Neural progenitor cell (in vitro differentiated cells): ENCODE data around the gene CYTH1. TPM values are rescaled to one million over a fixed set of nuclear protein-coding genes. Genes with fewer than 3 reads are reported as not detected.

Experiments used
- DNase-seq: peaks from one replicate; pipeline ENCODE4 v3.0.0-alpha.2; 2016; ENCODE audit warnings: low spot score
- H2AFZ ChIP-seq: fragments of 200-600 bp; sonication (generic); replicated peaks from 2 replicates; pipeline ENCODE4 v1.6.1; 2016; ENCODE audit warnings: antibody characterized with exemption
- H3F3A ChIP-seq: fragments of 200-600 bp; sonication (generic); 2 replicates; pipeline ENCODE4 v1.6.1; 2016; ENCODE audit warnings: antibody characterized with exemption, low read depth
- H3K27ac ChIP-seq: fragments of 200-600 bp; sonication (generic); 2 replicates; pipeline ENCODE4 v1.5.1; 2016; ENCODE audit warnings: mild to moderate bottlenecking
- H3K27me3 ChIP-seq: fragments of 200-600 bp; sonication (generic); 2 replicates; pipeline ENCODE4 v1.6.1; 2016; ENCODE audit warnings: mild to moderate bottlenecking, moderate library complexity
- H3K36me3 ChIP-seq: fragments of 200-600 bp; sonication (generic); 2 replicates; pipeline ENCODE4 v1.5.1; 2016
- H3K4me1 ChIP-seq: fragments of 200-600 bp; sonication (generic); 2 replicates; pipeline ENCODE4 v1.6.1; 2016; ENCODE audit warnings: mixed run types
- H3K4me2 ChIP-seq: fragments of 200-600 bp; sonication (generic); 2 replicates; pipeline ENCODE4 v1.6.1; 2016
- H3K4me3 ChIP-seq: fragments of 200-600 bp; sonication (generic); 2 replicates; pipeline ENCODE4 v1.5.1; 2016
- H3K79me2 ChIP-seq: fragments of 200-600 bp; sonication (generic); 2 replicates; pipeline ENCODE4 v1.6.1; 2016; ENCODE audit warnings: low read depth
- H3K9ac ChIP-seq: fragments of 200-600 bp; sonication (generic); 2 replicates; pipeline ENCODE4 v1.6.1; 2016
- H3K9me3 ChIP-seq: fragments of 200-600 bp; sonication (generic); 2 replicates; pipeline ENCODE4 v1.5.1; 2016; ENCODE audit warnings: low read depth
- H4K20me1 ChIP-seq: fragments of 200-600 bp; sonication (generic); 2 replicates; pipeline ENCODE4 v1.6.1; 2016; ENCODE audit warnings: low read depth
- H3K27ac Mint-ChIP-seq: 3 replicates; pipeline ENCODE4 v1.8.0; 2021; ENCODE audit warnings: mixed read lengths
- H3K27me3 Mint-ChIP-seq: 2 replicates; pipeline ENCODE4 v1.8.0; 2022; ENCODE audit warnings: low read depth, mild to moderate bottlenecking, inconsistent platforms, moderate library complexity, mixed read lengths; ENCODE audit not compliant: insufficient read depth
- H3K36me3 Mint-ChIP-seq: 3 replicates; pipeline ENCODE4 v1.8.0; 2021; ENCODE audit warnings: mixed read lengths
- H3K4me1 Mint-ChIP-seq: 3 replicates; pipeline ENCODE4 v1.8.0; 2021; ENCODE audit warnings: mixed read lengths
- H3K4me3 Mint-ChIP-seq: 3 replicates; pipeline ENCODE4 v1.8.0; 2021; ENCODE audit warnings: mild to moderate bottlenecking, moderate library complexity, mixed read lengths
- H3K9me3 Mint-ChIP-seq: 3 replicates; pipeline ENCODE4 v1.8.0; 2020; ENCODE audit warnings: mixed read lengths
- CTCF ChIP-seq: fragments of 200-600 bp; sonication (generic); IDR thresholded peaks from 2 replicates; pipeline ENCODE4 v1.5.1; 2017; ENCODE audit warnings: antibody characterized with exemption, mild to moderate bottlenecking
- EZH2 ChIP-seq: fragments of 200-600 bp; sonication (generic); IDR thresholded peaks from 2 replicates; pipeline ENCODE4 v1.6.1; 2017; ENCODE audit warnings: antibody characterized with exemption, mild to moderate bottlenecking, moderate library complexity
- EZH2phosphoT487 ChIP-seq: fragments of 200-600 bp; sonication (generic); IDR thresholded peaks from 2 replicates; pipeline ENCODE4 v1.6.1; 2017; ENCODE audit warnings: antibody characterized with exemption
- total RNA-seq: library from RNA; depleted of rRNA; stranded (reverse); fragments of >200 nt; gene quantifications from 2 replicates; pipeline ENCODE4 v1.2.3, GENCODE V29; 2015; ENCODE audit warnings: low replicate concordance

The CYTH1 gene
- total RNA-seq, 1 donor from 2014 or later: 14.8 TPM

GRCh38 chr17:78676412-78677302, 105.4 kb downstream of the CYTH1 start:
- no peak for TF ChIP-seq EZH2phosphoT487
- TF ChIP-seq EZH2: no peak
- no peak for TF ChIP-seq CTCF
- no peaks in the 10 kb centered on the region for H4K20me1 ChIP-seq
- Mint-ChIP-seq H3K4me3 (no peak overlapping the region), H3K9me3 (no peaks in the 10 kb centered on the region), H3K27me3 (peaks cover 2% of the 10 kb centered on the region), H3K36me3 (peaks cover 13% of the 10 kb centered on the region), H3K4me1 (no peaks in the 10 kb centered on the region), H3K27ac (no peak overlapping the region)
- no peaks in the 10 kb centered on the region for H3F3A ChIP-seq
- no peaks in the 10 kb centered on the region for H3K36me3 ChIP-seq
- peaks cover 6% of the 10 kb centered on the region for H3K4me1 ChIP-seq
- no peak overlapping the region for H3K4me2 ChIP-seq
- H3K9ac ChIP-seq: no peak overlapping the region
- H3K4me3 ChIP-seq: no peak overlapping the region
- no peaks in the 10 kb centered on the region for H3K27me3 ChIP-seq
- no peak overlapping the region for H2AFZ ChIP-seq
- H3K27ac ChIP-seq: no peak overlapping the region
- DNase-seq: no peak
- no peaks in the 10 kb centered on the region for H3K79me2 ChIP-seq
- H3K9me3 ChIP-seq: no peaks in the 10 kb centered on the region

- no peaks in the 10 kb centered on the region for H4K20me1 ChIP-seq
- H3K4me3 ChIP-seq: no peak overlapping the region
- Mint-ChIP-seq H3K4me3 (no peak overlapping the region), H3K9me3 (no peaks in the 10 kb centered on the region), H3K27ac (no peak overlapping the region), H3K4me1 (peaks cover 3% of the 10 kb centered on the region), H3K36me3 (peaks cover 13% of the 10 kb centered on the region), H3K27me3 (peaks cover 2% of the 10 kb centered on the region)
- no peak for TF ChIP-seq EZH2
- no peak for TF ChIP-seq EZH2phosphoT487
- TF ChIP-seq CTCF: no peak
- H2AFZ ChIP-seq: no peak overlapping the region
- H3K27ac ChIP-seq: no peak overlapping the region
- no peaks in the 10 kb centered on the region for H3K9me3 ChIP-seq
- DNase-seq: no peak
- no peak overlapping the region for H3K9ac ChIP-seq
- H3K27me3 ChIP-seq: no peaks in the 10 kb centered on the region
- H3K4me2 ChIP-seq: no peak overlapping the region
- no peaks in the 10 kb centered on the region for H3F3A ChIP-seq
- H3K36me3 ChIP-seq: no peaks in the 10 kb centered on the region
- H3K79me2 ChIP-seq: no peaks in the 10 kb centered on the region
- peaks cover 6% of the 10 kb centered on the region for H3K4me1 ChIP-seq
Observed at GRCh38 chr17:78675836-78676235, 106.2 kb downstream of the CYTH1 start.

- Mint-ChIP-seq H3K4me1 (peaks cover 3% of the 10 kb centered on the region), H3K4me3 (no peak overlapping the region), H3K9me3 (no peaks in the 10 kb centered on the region), H3K27me3 (peaks cover 2% of the 10 kb centered on the region), H3K36me3 (peaks cover 13% of the 10 kb centered on the region), H3K27ac (no peak overlapping the region)
- peaks cover 6% of the 10 kb centered on the region for H3K4me1 ChIP-seq
- H3K4me3 ChIP-seq: no peak overlapping the region
- TF ChIP-seq EZH2phosphoT487 (no peak), CTCF (no peak), EZH2 (no peak)
- no peak overlapping the region for H3K9ac ChIP-seq
- no peak for DNase-seq
- H3K9me3 ChIP-seq: no peaks in the 10 kb centered on the region
- no peaks in the 10 kb centered on the region for H3F3A ChIP-seq
- H3K4me2 ChIP-seq: no peak overlapping the region
- H3K79me2 ChIP-seq: no peaks in the 10 kb centered on the region
- H3K36me3 ChIP-seq: no peaks in the 10 kb centered on the region
- H4K20me1 ChIP-seq: no peaks in the 10 kb centered on the region
- no peaks in the 10 kb centered on the region for H3K27me3 ChIP-seq
- H3K27ac ChIP-seq: no peak overlapping the region
- H2AFZ ChIP-seq: no peak overlapping the region
Observed at GRCh38 chr17:78675316-78675616, 106.8 kb downstream of the CYTH1 start.
